CD4-positive, alpha-beta memory T cell (primary cell): Measurements from ENCODE around the gene GSAP. TPM values are rescaled to one million over a fixed set of nuclear protein-coding genes. Genes with fewer than 3 reads are reported as not detected.

ENCODE experiments used
- CTCF ChIA-PET: fragments of 350-600 bp; sonication (Branson Sonifier 250); formaldehyde crosslinking; loops from one replicate; lab custom pipeline; 2021; ENCODE audit warnings: inconsistent platforms; ENCODE audit not compliant: partially characterized antibody; lab: Charles Lee
- POLR2A ChIA-PET: fragments of 350-600 bp; sonication (Branson Sonifier 250); formaldehyde crosslinking; loops from one replicate; lab custom pipeline; 2021; ENCODE audit not compliant: partially characterized antibody; lab: Charles Lee
- DNase-seq, 5 donors: peaks; one replicate each; pipeline versions ENCODE4 v3.0.0 to v3.0.0-alpha.2; 2020 to 2022; ENCODE audit warnings: mixed read lengths in 1 of 5
- H3K27ac ChIP-seq: one replicate; pipeline ENCODE4 v1.7.0; 2013; ENCODE audit warnings: low read depth, low read length
- H3K27me3 ChIP-seq: 2 replicates; pipeline ENCODE4 v1.7.0; 2013; ENCODE audit warnings: mild to moderate bottlenecking, low read length, moderate library complexity; ENCODE audit not compliant: insufficient read depth
- H3K36me3 ChIP-seq: 2 replicates; pipeline ENCODE4 v1.7.0; 2013; ENCODE audit warnings: mild to moderate bottlenecking, low read length, moderate library complexity; ENCODE audit not compliant: insufficient read depth
- H3K4me1 ChIP-seq: 2 replicates; pipeline ENCODE4 v1.7.0; 2013; ENCODE audit warnings: mild to moderate bottlenecking, low read length, moderate library complexity; ENCODE audit not compliant: insufficient read depth
- H3K4me3 ChIP-seq, 2 donors: one replicate each; pipeline ENCODE4 v1.7.0; 2013; ENCODE audit warnings: low read length in 2 of 2, mild to moderate bottlenecking in 1 of 2
- H3K9me3 ChIP-seq, 2 donors: one replicate each; pipeline ENCODE4 v1.7.0; 2013; ENCODE audit warnings: low read length in 2 of 2, control low read depth in 1 of 2; ENCODE audit not compliant: control insufficient read depth in 1 of 2
- H3K27ac Mint-ChIP-seq, 7 donors: one replicate each; pipeline ENCODE4 v1.8.0; 2020 to 2021; ENCODE audit warnings: mixed read lengths in 7 of 7, mild to moderate bottlenecking in 6 of 7, inconsistent platforms in 3 of 7, moderate library complexity in 3 of 7
- H3K27me3 Mint-ChIP-seq, 2 donors: one replicate each; pipeline ENCODE4 v1.8.0; 2020 to 2021; ENCODE audit warnings: mixed read lengths in 2 of 2
- H3K36me3 Mint-ChIP-seq, 2 donors: one replicate each; pipeline ENCODE4 v1.8.0; 2020 to 2021; ENCODE audit warnings: mixed read lengths in 2 of 2, inconsistent platforms in 1 of 2, mild to moderate bottlenecking in 1 of 2
- H3K4me1 Mint-ChIP-seq, 4 donors: one replicate each; pipeline ENCODE4 v1.8.0; 2020 to 2021; ENCODE audit warnings: mixed read lengths in 4 of 4, mild to moderate bottlenecking in 1 of 4
- H3K4me3 Mint-ChIP-seq, 8 donors: one replicate each; pipeline ENCODE4 v1.8.0; 2020 to 2021; ENCODE audit warnings: mixed read lengths in 8 of 8, mild to moderate bottlenecking in 7 of 8, moderate library complexity in 6 of 8, inconsistent platforms in 3 of 8
- H3K9me3 Mint-ChIP-seq, 8 donors: one replicate each; pipeline ENCODE4 v1.8.0; 2020 to 2021; ENCODE audit warnings: mixed read lengths in 8 of 8, mild to moderate bottlenecking in 5 of 8, inconsistent platforms in 3 of 8, moderate library complexity in 1 of 8
- intact Hi-C: fragments of 100-400 bp; cut with micrococcal nuclease; formaldehyde crosslinking; loops from one replicate; pipeline ENCODE4 v1.15.1; 2023
- polyA plus RNA-seq, 2 donors: library from polyadenylated mRNA; unstranded; fragments of 300-500 nt; fragmentation: Illumina TruSeq; gene quantifications; one replicate each; pipeline ENCODE4 v1.2.3, GENCODE V29; 2021
- total RNA-seq, 2 experiments: library from RNA; stranded (reverse); gene quantifications; one replicate each; pipeline ENCODE4 v1.2.3, GENCODE V29; 2021

Gene GSAP
- total and polyA plus RNA-seq, 4 experiments from 2014 or later = 9.4 to 22.0 (median 16.5) TPM

- Mint-ChIP-seq H3K9me3 (peaks cover 0 to 6% (median 0%) of the 10 kb centered on the region in 8 donors), H3K36me3 (peaks cover 15 to 32% of the 10 kb centered on the region in 2 donors), H3K27ac (no peak overlapping the region), H3K4me3 (no peak overlapping the region), H3K4me1 (peaks cover 0 to 9% (median 7%) of the 10 kb centered on the region in 4 donors), H3K27me3 (no peaks in the 10 kb centered on the region)
- no peaks in the 10 kb centered on the region for H3K27me3 ChIP-seq
- POLR2A ChIA-PET = interaction anchor here (1.3 to 2.2 kb wide), 2 partner anchors 9 to 10 kb away, joined by 4 to 7 read pairs; no protein-coding TSS in a partner anchor
- H3K27ac ChIP-seq = no peak overlapping the region
- intact Hi-C loops = no loop called here
- CTCF ChIA-PET = no interaction called here
- H3K4me3 ChIP-seq = no peak overlapping the region
- H3K4me1 ChIP-seq = peaks cover 3% of the 10 kb centered on the region
- DNase-seq = no peak
- no peaks in the 10 kb centered on the region for H3K9me3 ChIP-seq
- H3K36me3 ChIP-seq = no peaks in the 10 kb centered on the region
Observed at GRCh38 chr7:77362905-77363304, 53.2 kb downstream of the GSAP start.

GRCh38 chr7:77360969-77361368, 55.2 kb downstream of the GSAP start:
- H3K27ac Mint-ChIP-seq = peak overlapping the region in 1 of 7 donors; percentile 29
- intact Hi-C loops = no loop called here
- H3K36me3 Mint-ChIP-seq = peaks cover 13 to 14% of the 10 kb centered on the region in 2 donors
- no peak for DNase-seq
- H3K36me3 ChIP-seq = no peaks in the 10 kb centered on the region
- H3K4me1 ChIP-seq = peaks cover 3% of the 10 kb centered on the region
- peaks cover 3 to 18% (median 14%) of the 10 kb centered on the region in 4 donors for H3K4me1 Mint-ChIP-seq
- CTCF ChIA-PET = no interaction called here
- no peaks in the 10 kb centered on the region for H3K27me3 Mint-ChIP-seq
- no peak overlapping the region for H3K4me3 ChIP-seq
- no peak overlapping the region for H3K4me3 Mint-ChIP-seq
- POLR2A ChIA-PET = interaction anchor here (2.2 kb wide), 1 partner anchor 8 kb away, joined by 7 read pairs; no protein-coding TSS in a partner anchor
- no peaks in the 10 kb centered on the region for H3K9me3 ChIP-seq
- H3K9me3 Mint-ChIP-seq = no peaks in the 10 kb centered on the region
- no peak overlapping the region for H3K27ac ChIP-seq
- H3K27me3 ChIP-seq = no peaks in the 10 kb centered on the region

- H3K27ac Mint-ChIP-seq = no peak overlapping the region
- no peak for DNase-seq
- Histone ChIP-seq H3K27ac (no peak overlapping the region), H3K27me3 (no peaks in the 10 kb centered on the region), H3K4me1 (peaks cover 9% of the 10 kb centered on the region), H3K4me3 (no peak overlapping the region), H3K9me3 (no peaks in the 10 kb centered on the region), H3K36me3 (no peaks in the 10 kb centered on the region)
- intact Hi-C loops = no loop called here
- no peaks in the 10 kb centered on the region for H3K27me3 Mint-ChIP-seq
- peaks cover 7 to 24% (median 18%) of the 10 kb centered on the region in 4 donors for H3K4me1 Mint-ChIP-seq
- ChIA-PET CTCF (interaction anchor here (0.9 kb wide), 1 partner anchor 14 kb away, joined by 4 read pairs; no protein-coding TSS in a partner anchor), POLR2A (no interaction called here)
- H3K4me3 Mint-ChIP-seq = no peak overlapping the region
- H3K9me3 Mint-ChIP-seq = no peaks in the 10 kb centered on the region
- H3K36me3 Mint-ChIP-seq = peaks cover 13 to 14% of the 10 kb centered on the region in 2 donors
Observed at GRCh38 chr7:77360104-77360503, 56.0 kb downstream of the GSAP start.

GRCh38 chr7:77359599-77359998, 56.5 kb downstream of the GSAP start:
- CTCF ChIA-PET = interaction anchor here (0.9 kb wide), 2 partner anchors 9 to 13 kb away, joined by 3 to 4 read pairs; no protein-coding TSS in a partner anchor
- H3K27ac Mint-ChIP-seq = no peak overlapping the region
- no peaks in the 10 kb centered on the region for H3K36me3 ChIP-seq
- no peak overlapping the region for H3K4me3 ChIP-seq
- no peak overlapping the region for H3K27ac ChIP-seq
- peaks cover 12 to 29% (median 23%) of the 10 kb centered on the region in 4 donors for H3K4me1 Mint-ChIP-seq
- intact Hi-C loops = no loop called here
- POLR2A ChIA-PET = no interaction called here
- no peaks in the 10 kb centered on the region for H3K9me3 Mint-ChIP-seq
- H3K27me3 Mint-ChIP-seq = no peaks in the 10 kb centered on the region
- DNase-seq = no peak
- H3K27me3 ChIP-seq = no peaks in the 10 kb centered on the region
- no peak overlapping the region for H3K4me3 Mint-ChIP-seq
- H3K36me3 Mint-ChIP-seq = peaks cover 13 to 14% of the 10 kb centered on the region in 2 donors
- H3K9me3 ChIP-seq = no peaks in the 10 kb centered on the region
- H3K4me1 ChIP-seq = peaks cover 14% of the 10 kb centered on the region

DNA sequence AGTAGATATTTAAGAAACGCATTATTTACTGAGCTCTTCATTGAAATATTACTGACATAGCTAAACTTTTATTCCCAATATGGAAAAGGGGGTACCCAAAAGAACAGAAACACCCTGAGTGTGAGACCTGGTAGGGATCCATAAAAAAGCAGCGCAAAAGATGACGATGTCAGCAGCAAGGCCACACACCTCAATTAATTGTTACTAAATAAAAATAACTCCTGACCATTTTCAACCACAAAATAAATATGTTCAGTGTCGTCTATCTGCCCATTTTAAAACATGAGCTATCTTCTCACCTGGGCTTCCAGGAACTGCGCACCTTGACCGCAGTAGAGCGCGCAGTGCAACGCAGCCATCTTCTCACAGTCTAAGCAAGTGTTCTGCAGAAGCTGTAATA, 61.2 kb downstream of the GSAP start:
- ChIA-PET POLR2A (interaction anchor here (0.6 to 5.2 kb wide), 8 partner anchors 8 to 663 kb away, joined by 3 to 37 read pairs (median 4); partner anchors contain the start of genes GSAP and PTPN12), CTCF (interaction anchor here (1.0 to 2.0 kb wide), 8 partner anchors 12 to 303 kb away, joined by 3 to 9 read pairs (median 6); partner anchors contain the start of gene GSAP)
- no peak for DNase-seq
- Mint-ChIP-seq H3K4me1 (peaks cover 43 to 66% (median 54%) of the 10 kb centered on the region in 4 donors), H3K4me3 (peak overlapping the region in 7 of 8 donors; percentile 27 to 85 (median 46)), H3K9me3 (no peaks in the 10 kb centered on the region), H3K36me3 (peaks cover 3 to 5% of the 10 kb centered on the region in 2 donors), H3K27ac (peak overlapping the region; percentile 25 to 83 (median 48)), H3K27me3 (no peaks in the 10 kb centered on the region)
- H3K4me1 ChIP-seq = peaks cover 57% of the 10 kb centered on the region
- H3K9me3 ChIP-seq = no peaks in the 10 kb centered on the region
- H3K36me3 ChIP-seq = no peaks in the 10 kb centered on the region
- H3K4me3 ChIP-seq = no peak overlapping the region
- H3K27ac ChIP-seq = no peak overlapping the region
- intact Hi-C loops = loop anchor here (1.0 to 5.0 kb wide), 4 partner anchors 62 to 181 kb away; partner anchors contain the start of genes FGL2 and GSAP
- no peaks in the 10 kb centered on the region for H3K27me3 ChIP-seq

DNA sequence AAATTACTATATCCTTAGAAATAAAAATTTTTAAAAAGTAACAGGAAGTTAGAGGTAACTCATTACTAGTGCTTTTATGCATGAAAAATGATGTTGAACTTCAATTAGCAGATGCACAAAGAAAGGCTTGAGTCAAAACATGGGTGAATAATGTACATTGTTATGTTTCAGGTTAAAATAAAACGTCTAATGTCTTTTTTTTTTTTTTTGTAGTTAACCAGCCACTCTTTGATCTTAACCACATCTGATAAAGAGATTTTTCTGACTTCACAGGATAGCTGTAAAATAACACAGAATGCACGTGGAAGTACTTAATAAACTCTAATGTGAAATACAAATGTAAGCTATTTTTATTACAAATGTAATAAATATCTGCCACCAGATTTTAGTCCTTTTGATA, 61.7 kb downstream of the GSAP start:
- H3K27ac Mint-ChIP-seq = peak overlapping the region in 6 of 7 donors; percentile 11 to 83 (median 64)
- H3K27ac ChIP-seq = no peak overlapping the region
- no peak overlapping the region for H3K4me3 ChIP-seq
- H3K4me1 Mint-ChIP-seq = peaks cover 43 to 63% (median 49%) of the 10 kb centered on the region in 4 donors
- H3K4me1 ChIP-seq = peaks cover 54% of the 10 kb centered on the region
- intact Hi-C loops = loop anchor here (1.0 to 5.0 kb wide), 4 partner anchors 62 to 182 kb away; partner anchors contain the start of genes FGL2 and GSAP
- H3K9me3 Mint-ChIP-seq = no peaks in the 10 kb centered on the region
- ChIA-PET CTCF (interaction anchor here (1.0 to 2.0 kb wide), 8 partner anchors 12 to 304 kb away, joined by 3 to 9 read pairs (median 6); partner anchors contain the start of gene GSAP), POLR2A (interaction anchor here (0.6 to 5.2 kb wide), 8 partner anchors 9 to 664 kb away, joined by 3 to 37 read pairs (median 4); partner anchors contain the start of genes GSAP and PTPN12)
- H3K4me3 Mint-ChIP-seq = peak overlapping the region; percentile 23 to 85 (median 44)
- DNase-seq = peak in 4 of 5 donors; percentile 67 to 73 (median 70)
- H3K27me3 ChIP-seq = no peaks in the 10 kb centered on the region
- H3K27me3 Mint-ChIP-seq = no peaks in the 10 kb centered on the region
- H3K36me3 ChIP-seq = no peaks in the 10 kb centered on the region
- H3K36me3 Mint-ChIP-seq = peaks cover 0 to under 1% of the 10 kb centered on the region in 2 donors
- no peaks in the 10 kb centered on the region for H3K9me3 ChIP-seq

- intact Hi-C loops = loop anchor here (1.0 to 5.0 kb wide), 4 partner anchors 63 to 182 kb away; partner anchors contain the start of genes FGL2 and GSAP
- H3K27me3 Mint-ChIP-seq = no peaks in the 10 kb centered on the region
- H3K4me3 ChIP-seq = no peak overlapping the region
- H3K36me3 ChIP-seq = no peaks in the 10 kb centered on the region
- H3K36me3 Mint-ChIP-seq = no peaks in the 10 kb centered on the region
- no peak for DNase-seq
- H3K9me3 ChIP-seq = no peaks in the 10 kb centered on the region
- CTCF ChIA-PET = interaction anchor here (1.0 to 2.0 kb wide), 5 partner anchors 15 to 62 kb away, joined by 3 to 9 read pairs (median 7); partner anchors contain the start of gene GSAP
- POLR2A ChIA-PET = interaction anchor here (1.3 to 5.2 kb wide), 4 partner anchors 9 to 183 kb away, joined by 3 to 37 read pairs (median 4); partner anchors contain the start of genes GSAP and PTPN12
- no peaks in the 10 kb centered on the region for H3K27me3 ChIP-seq
- no peak overlapping the region for H3K27ac ChIP-seq
- peak overlapping the region in 7 of 8 donors; percentile 21 to 85 (median 51) for H3K4me3 Mint-ChIP-seq
- H3K4me1 ChIP-seq = peaks cover 60% of the 10 kb centered on the region
- H3K9me3 Mint-ChIP-seq = no peaks in the 10 kb centered on the region
- peaks cover 47 to 69% (median 52%) of the 10 kb centered on the region in 4 donors for H3K4me1 Mint-ChIP-seq
- peak overlapping the region; percentile 11 to 83 (median 71) for H3K27ac Mint-ChIP-seq
Observed at GRCh38 chr7:77353911-77354310, 62.2 kb downstream of the GSAP start.
